Panc1 (cell line): Measurements from ENCODE around the gene ZNF616. TPM values are rescaled to one million over a fixed set of nuclear protein-coding genes. Genes with fewer than 3 reads are reported as not detected.

Experiments
- ATAC-seq: fragments of 200-7000 bp; cut with Tn5 transposase; 2 replicates; pipeline ENCODE4 v1.9.1; 2020; ENCODE audit warnings: mild to moderate bottlenecking, moderate library complexity
- BruUV-seq: library from RNA; stranded (reverse); fragments of 400-500 nt; replicated peaks from 2 replicates; lab custom pipeline; 2021; lab: Mats Ljungman, UMichigan
- CTCF ChIA-PET: fragments of 300-600 bp; sonication (Branson Sonifier 250); formaldehyde crosslinking; loops from one replicate; lab custom pipeline; 2022; ENCODE audit warnings: antibody characterized with exemption; lab: Charles Lee
- POLR2A ChIA-PET: fragments of 300-600 bp; sonication (Branson Sonifier 250); formaldehyde crosslinking; loops from one replicate; lab custom pipeline; 2022; ENCODE audit warnings: antibody characterized with exemption; lab: Charles Lee
- DNase-seq: peaks from one replicate; pipeline ENCODE4 v3.0.0-alpha.2; 2010; ENCODE audit warnings: low read depth, low spot score
- H3K27ac ChIP-seq: 2 replicates; pipeline ENCODE4 v1.5.1; 2011; ENCODE audit warnings: mild to moderate bottlenecking, low read length, inconsistent platforms
- H3K27me3 ChIP-seq: fragments of 200-500 bp; sonication (Bioruptor generic); 2 replicates; pipeline ENCODE4 v1.6.0; 2014; ENCODE audit warnings: low read length, inconsistent platforms; ENCODE audit not compliant: control insufficient read depth, insufficient read depth
- H3K36me3 ChIP-seq: fragments of 200-500 bp; sonication (Bioruptor generic); 2 replicates; pipeline ENCODE4 v1.5.1; 2014; ENCODE audit warnings: inconsistent platforms, mild to moderate bottlenecking, low read length, moderate library complexity; ENCODE audit not compliant: control insufficient read depth, insufficient read depth
- H3K4me1 ChIP-seq: 2 replicates; pipeline ENCODE4 v1.5.1; 2011; ENCODE audit warnings: inconsistent platforms, mild to moderate bottlenecking, low read length, moderate library complexity; ENCODE audit not compliant: control insufficient read depth, insufficient read depth
- H3K4me3 ChIP-seq, 2 experiments: 2 replicates each; pipeline ENCODE4 v1.5.1; 2011 to 2012; ENCODE audit warnings: low read depth in 2 of 2, low read length in 2 of 2, mild to moderate bottlenecking in 2 of 2, inconsistent platforms in 1 of 2, moderate library complexity in 1 of 2
- H3K9me3 ChIP-seq: fragments of 200-500 bp; sonication (Bioruptor generic); 2 replicates; pipeline ENCODE4 v1.5.1; 2014; ENCODE audit warnings: low read depth, mild to moderate bottlenecking, inconsistent platforms, low read length, moderate library complexity; ENCODE audit not compliant: control insufficient read depth, insufficient read depth
- CTCF ChIP-seq: fragments of 450-650 bp; IDR thresholded peaks from 2 replicates; pipeline ENCODE4 v1.5.1; 2017; ENCODE audit warnings: mild to moderate bottlenecking
- POLR2AphosphoS5 ChIP-seq: IDR thresholded peaks from 2 replicates; pipeline ENCODE4 v1.6.1; 2012; ENCODE audit warnings: mild to moderate bottlenecking, low read depth, low read length, moderate library complexity
- REST ChIP-seq, 2 experiments: IDR thresholded peaks; 2 replicates each; pipeline ENCODE4 v1.6.1; 2011 to 2012; ENCODE audit warnings: low read depth in 2 of 2, control low read depth in 1 of 2, low read length in 1 of 2, mild to moderate bottlenecking in 1 of 2, moderate library complexity in 1 of 2; ENCODE audit not compliant: insufficient read depth in 1 of 2
- SIN3A ChIP-seq: IDR thresholded peaks from 2 replicates; pipeline ENCODE4 v1.6.1; 2012; ENCODE audit warnings: low read depth, mild to moderate bottlenecking, low read length, moderate library complexity, borderline replicate concordance; ENCODE audit not compliant: insufficient read depth
- TCF7L2 ChIP-seq: IDR thresholded peaks from 2 replicates; pipeline ENCODE4 v1.6.1; 2011; ENCODE audit warnings: mild to moderate bottlenecking, low read depth, low read length, inconsistent platforms
- in situ Hi-C: cut with HindIII; loops from 2 replicates; pipeline ENCODE4 v1.10.0; 2016; ENCODE audit warnings: low sequenced_read_pairs, low pct_unique_long_range_greater_than_20kb
- intact Hi-C: fragments of 100-400 bp; cut with micrococcal nuclease; formaldehyde crosslinking; loops from one replicate; pipeline ENCODE4 v1.10.0; 2022; ENCODE audit not compliant: unreplicated experiment
- total RNA-seq: library from RNA; stranded (reverse); gene quantifications from one replicate; pipeline ENCODE4 v1.2.1, GENCODE V29; 2021; ENCODE audit not compliant: unreplicated experiment

ZNF616 gene
- total RNA-seq, 1 experiment from 2014 or later, result 5.3 TPM

- DNase-seq (no peak), ATAC-seq (peak; percentile 96)
- no TSS peak for BruUV-seq
- H3K4me3 ChIP-seq, result peak overlapping the region; percentile 95 to 99
- H3K9me3 ChIP-seq, result peaks cover 6% of the 10 kb centered on the region; the same call in 1 of the 2 replicates
- in situ Hi-C loops (no loop called here), intact Hi-C loops (no loop called here)
- peak overlapping the region; percentile 76 for H3K27ac ChIP-seq
- ChIA-PET POLR2A (no interaction called here), CTCF (no interaction called here)
- H3K36me3 ChIP-seq, result no peaks in the 10 kb centered on the region; the same call in 1 of the 2 replicates
- no peaks in the 10 kb centered on the region; the same call in 1 of the 2 replicates for H3K4me1 ChIP-seq
- no peaks in the 10 kb centered on the region for H3K27me3 ChIP-seq
- TF ChIP-seq POLR2AphosphoS5, result no peak; the same call in 1 of the 2 replicates
- no peak for TF ChIP-seq CTCF
- TF ChIP-seq SIN3A, result no peak
- TF ChIP-seq TCF7L2, result no peak
- no peak for TF ChIP-seq REST (IDR thresholded peaks at IDR 0.05; ENCODE audit: insufficient read depth in 1 of 2, low read depth in 2 of 2, low read length in 1 of 2)
Measured at GRCh38 chr19:52140032-52140710, 433 bp upstream of the ZNF616 start.

GRCh38 chr19:52138983-52139251 lies 821 bp downstream of the ZNF616 start:
- in situ Hi-C loops, result no loop called here

More at GRCh38 chr19:52138983-52139251, 821 bp downstream of the ZNF616 start:
- H3K36me3 ChIP-seq, result no peaks in the 10 kb centered on the region; the same call in 1 of the 2 replicates
- DNase-seq, result no peak
- intact Hi-C loops, result loop anchor here (2.0 kb wide), 1 partner anchor 98 kb away; no protein-coding TSS in a partner anchor
- H3K4me3 ChIP-seq, result peak overlapping the region; percentile 95 to 99
- peaks cover 12% of the 10 kb centered on the region; the same call in 1 of the 2 replicates for H3K9me3 ChIP-seq
- CTCF ChIA-PET, result no interaction called here
- no peak for ATAC-seq
- no peaks in the 10 kb centered on the region for H3K27me3 ChIP-seq
- no TSS peak for BruUV-seq
- peak overlapping the region; percentile 90 for H3K27ac ChIP-seq
- TF ChIP-seq CTCF, result no peak
- TF ChIP-seq REST (IDR thresholded peaks at IDR 0.05; ENCODE audit: insufficient read depth in 1 of 2, low read depth in 2 of 2, low read length in 1 of 2), result no peak
- H3K4me1 ChIP-seq, result no peaks in the 10 kb centered on the region; the same call in 1 of the 2 replicates
- POLR2A ChIA-PET, result no interaction called here
